Spleen (tissue), 11 donors: ENCODE results near the gene RHOT2. TPM values are rescaled to one million over a fixed set of nuclear protein-coding genes. Genes with fewer than 3 reads are reported as not detected.

Source experiments
- DNase-seq: peaks from one replicate; pipeline ENCODE4 v3.0.0-alpha.2; 2020
- H3K27ac ChIP-seq, 8 donors: fragments of 200-600 bp; sonication (generic) in 7 of 8; 1 replicate in 4 of 8; 2 replicates in 4 of 8; pipeline versions ENCODE4 v1.5.0 to v1.8.0; 2016 to 2021; ENCODE audit warnings: inconsistent platforms in 4 of 8, mild to moderate bottlenecking in 4 of 8, moderate library complexity in 1 of 8
- H3K27me3 ChIP-seq, 7 donors: fragments of 200-600 bp; sonication (generic) in 6 of 7; replicated peaks in 1 of 7; 1 replicate in 4 of 7; 2 replicates in 3 of 7; pipeline versions ENCODE4 v1.5.0 to v1.8.0; 2016 to 2021; ENCODE audit warnings: inconsistent platforms in 3 of 7, mild to moderate bottlenecking in 1 of 7
- H3K36me3 ChIP-seq, 6 donors: fragments of 200-600 bp; sonication (generic) in 5 of 6; 1 replicate in 4 of 6; 2 replicates in 2 of 6; pipeline versions ENCODE4 v1.5.0 to v1.8.0; 2016 to 2021; ENCODE audit warnings: inconsistent platforms in 2 of 6
- H3K4me1 ChIP-seq, 6 donors: fragments of 200-600 bp; sonication (generic) in 5 of 6; 1 replicate in 3 of 6; 2 replicates in 3 of 6; pipeline versions ENCODE4 v1.5.0 to v1.8.0; 2016 to 2021; ENCODE audit warnings: inconsistent platforms in 3 of 6
- H3K4me3 ChIP-seq, 8 donors: fragments of 200-600 bp; sonication (generic) in 7 of 8; 1 replicate in 4 of 8; 2 replicates in 4 of 8; pipeline versions ENCODE4 v1.5.0 to v1.8.0; 2016 to 2021; ENCODE audit warnings: inconsistent platforms in 4 of 8, mild to moderate bottlenecking in 4 of 8, moderate library complexity in 2 of 8
- H3K9me3 ChIP-seq, 8 donors: fragments of 200-600 bp; sonication (generic) in 7 of 8; 1 replicate in 4 of 8; 2 replicates in 4 of 8; pipeline versions ENCODE4 v1.5.0 to v1.8.0; 2016 to 2021; ENCODE audit warnings: inconsistent platforms in 4 of 8
- POLR2A ChIP-seq, 3 donors: fragments of 450-650 bp; IDR thresholded peaks; one replicate each; pipeline ENCODE4 v1.5.1; 2017; ENCODE audit warnings: antibody characterized with exemption in 3 of 3, mild to moderate bottlenecking in 1 of 3
- POLR2AphosphoS5 ChIP-seq, 3 donors: sonication (generic); formaldehyde crosslinking; IDR thresholded peaks; one replicate each; pipeline ENCODE4 v1.5.1; 2017; ENCODE audit warnings: antibody characterized with exemption in 3 of 3
- WGBS, 5 donors: extraction: QIAGEN DNeasy Blood & Tissue Kit in 3 of 5; methylation state at CpG; one replicate each; pipeline versions ENCODE4 v1.1.5 to v1.1.7; 2013 to 2018; 5-methylcytosine and 5-hydroxymethylcytosine counted together
- intact Hi-C: fragments of 100-400 bp; cut with DNase I; formaldehyde crosslinking; loops from one replicate; pipeline ENCODE4 v1.15.0; 2023; ENCODE audit warnings: low total_unique reads
- polyA plus RNA-seq, 3 donors: library from polyadenylated mRNA; stranded (reverse); fragments of 200-250 nt; gene quantifications; one replicate each; pipeline ENCODE4 v1.2.1, GENCODE V29; 2013
- total RNA-seq, 7 donors: library from RNA; depleted of rRNA in 3 of 7; stranded (reverse); fragments of >200 nt in 3 of 7; fragmentation: NEBNext Ultra II Directional in 4 of 7; extraction: Animal tissue kit (Norgen Biotek cat#: 25700) in 4 of 7; gene quantifications; one replicate each; pipeline versions ENCODE4 v1.1.0 to v1.2.1, GENCODE V29; 2016 to 2021
- TF ChIP-seq, protein P1 (sequence below), 11 experiments: fragments of 200-600 bp in 7 of 11; fragments of 450-650 bp in 4 of 11; sonication (generic) in 4 of 11; IDR thresholded peaks in 8 of 11; conservative IDR thresholded peaks in 3 of 11; 1 replicate in 7 of 11; 2 replicates in 4 of 11; pipeline versions ENCODE4 v1.4.0 to v1.8.0; 2016 to 2021; ENCODE audit warnings: antibody characterized with exemption in 11 of 11, inconsistent platforms in 4 of 11, mild to moderate bottlenecking in 1 of 11
- donor health status: healthy with polysubstance abuse.
- donor health status: DM: no; HTN: no; CAD: no; lungs with moderate emphysema.
- donor health status: DM: no; HTN: no; CAD: no.
- donor health status: Bipolar disorder and iron deficiency.
- donor health status: healthy.
- donor health status: DM: no; HTN: no; CAD: no.
- donor health status: DM: yes; HTN: yes; CAD: no.

Gene RHOT2
- total and polyA plus RNA-seq, 10 donors = 71.3 to 309 (median 137) TPM

DNA sequence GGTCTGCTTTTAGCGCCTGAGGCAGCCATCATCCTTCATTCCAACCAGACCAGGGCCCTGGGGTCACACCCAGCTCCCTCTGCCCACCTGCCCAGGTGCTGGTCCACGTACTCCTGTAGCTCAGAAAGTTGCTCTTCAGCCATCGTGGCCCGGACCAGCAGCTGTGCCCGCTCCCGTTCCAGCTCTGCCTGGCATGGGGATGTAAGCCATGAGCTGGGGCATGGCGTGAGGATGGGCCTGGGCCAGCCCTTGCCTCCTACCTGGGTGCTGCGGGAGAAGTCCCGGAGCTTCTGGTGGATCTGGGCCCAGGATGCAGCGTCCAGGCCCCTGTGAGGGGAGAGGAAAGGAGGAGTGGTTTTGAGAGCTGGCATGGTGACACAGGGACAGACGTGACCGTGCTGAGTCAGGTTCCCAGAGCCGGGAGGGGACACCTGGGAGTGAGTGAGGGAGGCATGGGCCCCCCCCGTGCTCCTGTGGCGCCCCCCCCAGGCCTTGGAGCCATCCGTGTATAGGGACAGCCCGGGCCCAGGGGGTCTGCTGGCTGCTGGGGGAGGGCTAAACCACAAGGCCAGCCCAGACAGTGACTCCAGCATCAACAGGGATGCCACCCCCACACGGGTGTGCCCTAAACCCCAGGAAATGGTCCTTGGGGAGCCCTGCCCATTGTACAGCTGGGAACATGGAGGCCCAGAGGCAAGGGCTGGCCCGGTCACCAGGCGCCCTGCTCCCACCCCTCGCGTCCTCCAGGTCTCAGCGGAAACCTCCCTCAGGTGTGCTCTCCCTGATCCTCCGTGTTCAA is 55.1 kb downstream of the RHOT2 start:
- Histone ChIP-seq H3K27me3 (peaks cover 0 to 29% (median 17%) of the 10 kb centered on the region in 7 donors), H3K4me3 (no peak overlapping the region), H3K36me3 (peaks cover 0 to 12% (median 0%) of the 10 kb centered on the region in 6 donors), H3K27ac (peak overlapping the region in 1 of 8 donors; percentile 92), H3K4me1 (peaks cover 24 to 80% (median 54%) of the 10 kb centered on the region in 6 donors), H3K9me3 (no peaks in the 10 kb centered on the region)
- 82 to 94% (median 85%) methylated on average over 16 to 24 of the region's 24 CpGs for WGBS, 5 donors
- intact Hi-C loops = no loop called here
- TF ChIP-seq POLR2AphosphoS5 (IDR thresholded peaks at IDR 0.05) (peak in 1 of 3 donors; percentile 6), POLR2A (IDR thresholded peaks at IDR 0.05) (no peak)
- TF ChIP-seq, protein P1, sequence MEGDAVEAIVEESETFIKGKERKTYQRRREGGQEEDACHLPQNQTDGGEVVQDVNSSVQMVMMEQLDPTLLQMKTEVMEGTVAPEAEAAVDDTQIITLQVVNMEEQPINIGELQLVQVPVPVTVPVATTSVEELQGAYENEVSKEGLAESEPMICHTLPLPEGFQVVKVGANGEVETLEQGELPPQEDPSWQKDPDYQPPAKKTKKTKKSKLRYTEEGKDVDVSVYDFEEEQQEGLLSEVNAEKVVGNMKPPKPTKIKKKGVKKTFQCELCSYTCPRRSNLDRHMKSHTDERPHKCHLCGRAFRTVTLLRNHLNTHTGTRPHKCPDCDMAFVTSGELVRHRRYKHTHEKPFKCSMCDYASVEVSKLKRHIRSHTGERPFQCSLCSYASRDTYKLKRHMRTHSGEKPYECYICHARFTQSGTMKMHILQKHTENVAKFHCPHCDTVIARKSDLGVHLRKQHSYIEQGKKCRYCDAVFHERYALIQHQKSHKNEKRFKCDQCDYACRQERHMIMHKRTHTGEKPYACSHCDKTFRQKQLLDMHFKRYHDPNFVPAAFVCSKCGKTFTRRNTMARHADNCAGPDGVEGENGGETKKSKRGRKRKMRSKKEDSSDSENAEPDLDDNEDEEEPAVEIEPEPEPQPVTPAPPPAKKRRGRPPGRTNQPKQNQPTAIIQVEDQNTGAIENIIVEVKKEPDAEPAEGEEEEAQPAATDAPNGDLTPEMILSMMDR (IDR thresholded peaks at IDR 0.05 in 8 of 11, conservative IDR thresholded peaks at IDR 0.05 in 3 of 11) = no peak
- no peak for DNase-seq

DNA sequence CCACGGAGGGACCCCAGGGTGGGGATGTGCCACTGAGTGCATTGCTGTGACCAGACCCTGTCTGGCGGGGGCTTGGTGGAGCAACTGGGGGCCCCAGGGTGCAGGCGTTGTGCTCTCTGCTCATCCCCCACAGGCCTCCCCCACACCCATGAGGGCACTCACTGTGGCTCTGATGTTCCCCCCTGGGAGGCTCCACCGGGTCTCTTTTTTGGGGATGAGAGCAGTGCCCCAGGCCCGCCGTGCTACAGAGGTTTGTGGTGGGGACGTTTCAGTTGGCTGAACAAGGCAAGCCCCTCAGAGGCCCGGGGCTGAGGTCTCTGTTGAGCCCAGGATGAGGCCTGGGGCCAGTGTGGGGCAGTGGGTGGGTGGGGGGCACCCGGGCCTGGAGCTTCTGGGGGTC is 55.8 kb downstream of the RHOT2 start:
- TF ChIP-seq, protein P1 (IDR thresholded peaks at IDR 0.05 in 8 of 11, conservative IDR thresholded peaks at IDR 0.05 in 3 of 11) = no peak
- no peak for TF ChIP-seq POLR2A (IDR thresholded peaks at IDR 0.05)
- TF ChIP-seq POLR2AphosphoS5 (IDR thresholded peaks at IDR 0.05) = no peak
- Histone ChIP-seq H3K9me3 (no peaks in the 10 kb centered on the region), H3K36me3 (peaks cover 0 to 12% (median 0%) of the 10 kb centered on the region in 6 donors), H3K4me1 (peaks cover 24 to 83% (median 61%) of the 10 kb centered on the region in 6 donors), H3K27me3 (peaks cover 0 to 35% (median 18%) of the 10 kb centered on the region in 7 donors), H3K4me3 (no peak overlapping the region), H3K27ac (no peak overlapping the region)
- 40 to 90% (median 76%) methylated on average over 2 to 9 of the region's 9 CpGs for WGBS, 5 donors
- intact Hi-C loops = no loop called here
- no peak for DNase-seq

Other genes starting within 250 kb of the RHOT2 start
- 10 to 100 TPM; 33.8 to 52.7 (median 40.6) TPM for gene RAB11FIP3, start 242.5 kb upstream of the RHOT2 start, total RNA-seq
- gene RAB11FIP3, start 242.5 kb upstream of the RHOT2 start, polyA plus RNA-seq = 10 to 100 TPM; 12.3 to 27.1 (median 14.3) TPM
- gene CAPN15, start 140.4 kb upstream of the RHOT2 start, total RNA-seq = 10 to 100 TPM; 48.1 to 71.7 (median 63.9) TPM
- 10 to 100 TPM; 25.8 to 65.0 (median 36.4) TPM for gene CAPN15, start 140.4 kb upstream of the RHOT2 start, polyA plus RNA-seq
- not detected for gene PRR35, start 107.7 kb upstream of the RHOT2 start, total RNA-seq
- gene PRR35, start 107.7 kb upstream of the RHOT2 start, polyA plus RNA-seq = not detected
- gene NHLRC4, start 101.1 kb upstream of the RHOT2 start, total RNA-seq = 1 to 10 TPM; 1.5 to 8.8 (median 4.5) TPM
- gene NHLRC4, start 101.1 kb upstream of the RHOT2 start, polyA plus RNA-seq = 1 to 10 TPM; 2.7 to 4.7 (median 3.6) TPM
- 10 to 100 TPM; 36.1 to 42.7 (median 39.2) TPM for gene PIGQ, start 98.2 kb upstream of the RHOT2 start, total RNA-seq
- 10 to 100 TPM; 20.7 to 70.5 (median 42.2) TPM for gene PIGQ, start 98.2 kb upstream of the RHOT2 start, polyA plus RNA-seq
- 10 to 100 TPM; 12.9 to 21.6 (median 15.3) TPM for gene RAB40C, start 78.1 kb upstream of the RHOT2 start, total RNA-seq
- gene RAB40C, start 78.1 kb upstream of the RHOT2 start, polyA plus RNA-seq = 10 to 100 TPM in 2 of 3 donors, 1 to 10 TPM in 1; 8.1 to 20.9 (median 11.0) TPM
- gene WFIKKN1, start 37.1 kb upstream of the RHOT2 start, total RNA-seq = 1 to 10 TPM in 3 of 7 donors, under 1 TPM in 4; 0.49 to 1.5 (median 0.95) TPM
- gene WFIKKN1, start 37.1 kb upstream of the RHOT2 start, polyA plus RNA-seq = 1 to 10 TPM in 1 of 3 donors, under 1 TPM in 2; 0.15 to 1.8 (median 0.30) TPM
- gene METTL26, start 31.8 kb upstream of the RHOT2 start, total RNA-seq = 10 to 100 TPM; 39.6 to 78.4 (median 46.0) TPM
- gene METTL26, start 31.8 kb upstream of the RHOT2 start, polyA plus RNA-seq = 100 to 1,000 TPM; 114 to 165 (median 133) TPM
- 10 to 100 TPM; 23.6 to 45.8 (median 36.1) TPM for gene MCRIP2, start 26.3 kb upstream of the RHOT2 start, total RNA-seq
- gene MCRIP2, start 26.3 kb upstream of the RHOT2 start, polyA plus RNA-seq = 100 to 1,000 TPM in 1 of 3 donors, 10 to 100 TPM in 2; 56.5 to 106 (median 80.8) TPM
- gene WDR90, start 18.8 kb upstream of the RHOT2 start, total RNA-seq = 10 to 100 TPM in 6 of 7 donors, 1 to 10 TPM in 1; 7.9 to 30.2 (median 16.7) TPM
- gene WDR90, start 18.8 kb upstream of the RHOT2 start, polyA plus RNA-seq = 10 to 100 TPM; 10.3 to 25.1 (median 22.1) TPM
- 1 to 10 TPM in 2 of 7 donors, under 1 TPM in 5; 0.37 to 2.0 (median 0.69) TPM for gene RHBDL1, start 7.5 kb downstream of the RHOT2 start, total RNA-seq
- under 1 TPM; 0.43 to 0.80 (median 0.61) TPM for gene RHBDL1, start 7.5 kb downstream of the RHOT2 start, polyA plus RNA-seq
- gene STUB1, start 12.3 kb downstream of the RHOT2 start, total RNA-seq = 100 to 1,000 TPM in 1 of 7 donors, 10 to 100 TPM in 6; 68.9 to 101 (median 79.3) TPM
- 100 to 1,000 TPM; 102 to 160 (median 107) TPM for gene STUB1, start 12.3 kb downstream of the RHOT2 start, polyA plus RNA-seq
- gene JMJD8, start 16.2 kb downstream of the RHOT2 start, total RNA-seq = 10 to 100 TPM; 29.2 to 58.7 (median 38.7) TPM
- gene JMJD8, start 16.2 kb downstream of the RHOT2 start, polyA plus RNA-seq = 10 to 100 TPM; 24.9 to 32.1 (median 27.2) TPM
- 10 to 100 TPM; 12.5 to 17.3 (median 15.5) TPM for gene WDR24, start 22.3 kb downstream of the RHOT2 start, total RNA-seq
- gene WDR24, start 22.3 kb downstream of the RHOT2 start, polyA plus RNA-seq = 10 to 100 TPM in 1 of 3 donors, 1 to 10 TPM in 2; 6.5 to 11.4 (median 7.7) TPM
- 1 to 10 TPM in 6 of 7 donors, under 1 TPM in 1; 0.98 to 2.6 (median 2.0) TPM for gene FBXL16, start 37.7 kb downstream of the RHOT2 start, total RNA-seq
- 1 to 10 TPM in 2 of 3 donors, under 1 TPM in 1; 0.48 to 1.1 (median 1.0) TPM for gene FBXL16, start 37.7 kb downstream of the RHOT2 start, polyA plus RNA-seq
- 10 to 100 TPM in 5 of 7 donors, 1 to 10 TPM in 2; 7.2 to 20.2 (median 12.8) TPM for gene METRN, start 47.0 kb downstream of the RHOT2 start, total RNA-seq
- 10 to 100 TPM; 15.6 to 31.9 (median 30.4) TPM for gene METRN, start 47.0 kb downstream of the RHOT2 start, polyA plus RNA-seq
- gene ANTKMT, start 53.0 kb downstream of the RHOT2 start, total RNA-seq = 10 to 100 TPM; 28.6 to 40.9 (median 36.4) TPM
- 10 to 100 TPM; 49.9 to 77.2 (median 63.4) TPM for gene ANTKMT, start 53.0 kb downstream of the RHOT2 start, polyA plus RNA-seq
- 10 to 100 TPM in 1 of 7 donors, 1 to 10 TPM in 6; 2.9 to 11.9 (median 6.3) TPM for gene CCDC78, start 58.3 kb downstream of the RHOT2 start, total RNA-seq
- 10 to 100 TPM; 12.0 to 23.7 (median 13.9) TPM for gene CCDC78, start 58.3 kb downstream of the RHOT2 start, polyA plus RNA-seq
- gene HAGHL, start 59.0 kb downstream of the RHOT2 start, total RNA-seq = 10 to 100 TPM in 6 of 7 donors, 1 to 10 TPM in 1; 7.7 to 25.8 (median 17.6) TPM
- gene HAGHL, start 59.0 kb downstream of the RHOT2 start, polyA plus RNA-seq = 10 to 100 TPM; 25.7 to 75.8 (median 32.5) TPM
- 10 to 100 TPM; 24.9 to 60.2 (median 39.5) TPM for gene CIAO3, start 72.9 kb downstream of the RHOT2 start, total RNA-seq
- gene CIAO3, start 72.9 kb downstream of the RHOT2 start, polyA plus RNA-seq = 10 to 100 TPM; 34.1 to 80.4 (median 37.7) TPM
- under 1 TPM in 3 of 7 donors, not detected in 4; 0.32 to 0.70 (median 0.51) TPM for gene MSLN, start 92.6 kb downstream of the RHOT2 start, total RNA-seq
- 1 to 10 TPM in 1 of 3 donors, under 1 TPM in 2; 0.22 to 1.1 (median 0.26) TPM for gene MSLN, start 92.6 kb downstream of the RHOT2 start, polyA plus RNA-seq
- 10 to 100 TPM; 18.8 to 28.7 (median 22.0) TPM for gene RPUSD1, start 120.2 kb downstream of the RHOT2 start, total RNA-seq
- gene RPUSD1, start 120.2 kb downstream of the RHOT2 start, polyA plus RNA-seq = 10 to 100 TPM; 17.9 to 34.2 (median 19.9) TPM
- gene CHTF18, start 120.5 kb downstream of the RHOT2 start, total RNA-seq = 10 to 100 TPM in 6 of 7 donors, 1 to 10 TPM in 1; 8.9 to 30.2 (median 18.5) TPM
- 10 to 100 TPM; 23.6 to 55.0 (median 32.3) TPM for gene CHTF18, start 120.5 kb downstream of the RHOT2 start, polyA plus RNA-seq
- not detected for gene GNG13, start 132.6 kb downstream of the RHOT2 start, total RNA-seq
- gene GNG13, start 132.6 kb downstream of the RHOT2 start, polyA plus RNA-seq = not detected